SK-N-SH treated with all-trans-retinoic acid at 6 μM for 48 hours (cell line): ENCODE results near the gene ZNF12.
A peak's percentile ranks its signal among the peaks of the same experiment; 100 is the strongest.
"Not testable (repeated sequence)": the region's sequence is repeated elsewhere in the genome, so short reads cannot be mapped to it uniquely, and the experiment has no call there.

Source experiments
- ATAC-seq: fragments of 200-7000 bp; cut with Tn5 transposase; 3 replicates; pipeline ENCODE4 v1.9.1; 2020; ENCODE audit warnings: mild to moderate bottlenecking, moderate library complexity
- ARNTL ChIP-seq: fragments of 450-650 bp; formaldehyde crosslinking; IDR thresholded peaks from 2 replicates; pipeline ENCODE4 v1.5.0; 2020; ENCODE audit warnings: low read depth, mild to moderate bottlenecking, moderate library complexity, borderline replicate concordance
- BACH2 ChIP-seq: fragments of 250-450 bp; sonication (Bioruptor Pico); IDR thresholded peaks from 2 replicates; pipeline ENCODE4 v1.9.0; 2021; ENCODE audit warnings: mild to moderate bottlenecking, borderline replicate concordance
- CSDC2 ChIP-seq: fragments of 250-450 bp; sonication (Bioruptor Pico); IDR thresholded peaks from 2 replicates; pipeline ENCODE4 v1.5.0; 2020; ENCODE audit warnings: mild to moderate bottlenecking, moderate library complexity
- ESRRG ChIP-seq: fragments of 250-450 bp; sonication (Bioruptor Pico); IDR thresholded peaks from 2 replicates; pipeline ENCODE4 v1.6.1; 2021; ENCODE audit warnings: mild to moderate bottlenecking
- GLIS3 ChIP-seq: fragments of 250-450 bp; sonication (Bioruptor Pico); IDR thresholded peaks from 2 replicates; pipeline ENCODE4 v1.5.0; 2020; ENCODE audit warnings: mild to moderate bottlenecking, moderate library complexity
- OSR1 ChIP-seq: fragments of 250-450 bp; sonication (Bioruptor Pico); IDR thresholded peaks from 2 replicates; pipeline ENCODE4 v1.8.0; 2022; ENCODE audit warnings: moderate library complexity, mild to moderate bottlenecking, inconsistent platforms
- PPARA ChIP-seq: fragments of 250-450 bp; sonication (Bioruptor Pico); IDR thresholded peaks from 2 replicates; pipeline ENCODE4 v1.5.0; 2020; ENCODE audit warnings: mild to moderate bottlenecking, borderline replicate concordance
- RARB ChIP-seq: fragments of 250-450 bp; sonication (Bioruptor Pico); IDR thresholded peaks from 2 replicates; pipeline ENCODE4 v1.8.0; 2021; ENCODE audit warnings: mild to moderate bottlenecking, moderate library complexity
- TCF4 ChIP-seq: fragments of 250-450 bp; sonication (Bioruptor Pico); IDR thresholded peaks from 2 replicates; pipeline ENCODE4 v1.8.0; 2021; ENCODE audit warnings: mild to moderate bottlenecking, moderate library complexity, borderline replicate concordance
- TOX ChIP-seq: fragments of 250-450 bp; sonication (Bioruptor Pico); IDR thresholded peaks from 2 replicates; pipeline ENCODE4 v1.8.0; 2021; ENCODE audit warnings: mild to moderate bottlenecking, moderate library complexity, borderline replicate concordance
- ZC3H10 ChIP-seq: fragments of 250-450 bp; sonication (Bioruptor Pico); IDR thresholded peaks from 2 replicates; pipeline ENCODE4 v1.5.1; 2021; ENCODE audit warnings: mild to moderate bottlenecking, moderate library complexity
- ZFP3 ChIP-seq: fragments of 250-450 bp; sonication (Bioruptor Pico); IDR thresholded peaks from 2 replicates; pipeline ENCODE4 v1.5.0; 2020; ENCODE audit warnings: mild to moderate bottlenecking, moderate library complexity
- ZFP30 ChIP-seq: fragments of 450-650 bp; formaldehyde crosslinking; IDR thresholded peaks from 2 replicates; pipeline ENCODE4 v1.5.0; 2022; ENCODE audit warnings: mild to moderate bottlenecking, moderate library complexity
- ZNF8 ChIP-seq: fragments of 450-650 bp; formaldehyde crosslinking; IDR thresholded peaks from 2 replicates; pipeline ENCODE4 v1.5.0; 2020; ENCODE audit warnings: mild to moderate bottlenecking, moderate library complexity
- TF ChIP-seq, protein P1 (sequence below): fragments of 250-450 bp; sonication (Bioruptor Pico); IDR thresholded peaks from 2 replicates; pipeline ENCODE4 v1.5.0; 2020; ENCODE audit warnings: mild to moderate bottlenecking, moderate library complexity
- TF ChIP-seq, protein P2 (sequence below): fragments of 250-450 bp; sonication (Bioruptor Pico); IDR thresholded peaks from 2 replicates; pipeline ENCODE4 v1.5.1; 2020; ENCODE audit warnings: low read depth, mild to moderate bottlenecking, moderate library complexity
- TF ChIP-seq, protein P3 (sequence below): fragments of 250-450 bp; sonication (Bioruptor Pico); IDR thresholded peaks from 2 replicates; pipeline ENCODE4 v1.8.0; 2020; ENCODE audit warnings: mild to moderate bottlenecking, moderate library complexity, borderline replicate concordance
- TF ChIP-seq, protein P4 (sequence below): fragments of 250-450 bp; sonication (Bioruptor Pico); IDR thresholded peaks from 2 replicates; pipeline ENCODE4 v1.8.0; 2021; ENCODE audit warnings: low read depth, mild to moderate bottlenecking, moderate library complexity, borderline replicate concordance

ZNF12 gene

DNA sequence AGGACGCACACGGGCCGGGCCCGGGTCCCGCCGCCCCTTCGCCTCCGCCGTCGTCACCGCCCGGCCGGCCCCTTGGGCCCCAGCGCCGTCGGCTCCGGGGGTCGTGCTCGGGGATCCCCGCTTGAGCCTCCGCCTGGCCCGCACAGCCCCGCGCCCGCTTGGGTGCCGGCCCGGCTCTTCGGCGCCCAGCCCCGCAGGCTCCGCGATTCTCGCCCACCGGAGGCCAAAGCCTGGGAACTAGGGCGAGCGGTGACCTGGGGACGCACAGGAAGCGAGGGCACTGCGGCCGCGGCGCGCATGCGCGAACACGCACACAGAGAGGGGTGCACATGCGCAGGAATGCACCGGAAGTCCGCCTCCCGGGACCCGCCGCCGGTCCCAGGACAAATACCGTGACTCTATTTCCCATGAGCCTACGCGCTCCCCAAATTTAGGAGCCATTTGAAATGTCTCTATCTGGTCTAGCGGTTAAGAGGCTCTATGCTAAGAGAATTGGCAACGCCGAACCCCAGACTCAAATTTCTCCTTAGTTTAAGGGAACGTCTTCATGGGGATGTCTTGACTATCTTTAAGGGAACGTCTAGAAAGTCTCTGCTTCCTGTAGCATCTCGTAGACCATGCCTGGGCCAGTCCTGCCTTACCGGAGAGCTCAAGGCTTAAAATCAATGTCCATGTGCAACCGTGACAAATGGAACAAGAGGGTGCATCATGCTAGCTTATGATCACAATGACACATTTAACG is at the start of gene ZNF12:
Gene ZNF12, minus strand, starts transcription at position 282 of the 742 bp plus-strand sequence. CDS start 1,774 bp downstream, outside the sequence.
- peak; percentile 96 for ATAC-seq
- TF ChIP-seq, protein P1, sequence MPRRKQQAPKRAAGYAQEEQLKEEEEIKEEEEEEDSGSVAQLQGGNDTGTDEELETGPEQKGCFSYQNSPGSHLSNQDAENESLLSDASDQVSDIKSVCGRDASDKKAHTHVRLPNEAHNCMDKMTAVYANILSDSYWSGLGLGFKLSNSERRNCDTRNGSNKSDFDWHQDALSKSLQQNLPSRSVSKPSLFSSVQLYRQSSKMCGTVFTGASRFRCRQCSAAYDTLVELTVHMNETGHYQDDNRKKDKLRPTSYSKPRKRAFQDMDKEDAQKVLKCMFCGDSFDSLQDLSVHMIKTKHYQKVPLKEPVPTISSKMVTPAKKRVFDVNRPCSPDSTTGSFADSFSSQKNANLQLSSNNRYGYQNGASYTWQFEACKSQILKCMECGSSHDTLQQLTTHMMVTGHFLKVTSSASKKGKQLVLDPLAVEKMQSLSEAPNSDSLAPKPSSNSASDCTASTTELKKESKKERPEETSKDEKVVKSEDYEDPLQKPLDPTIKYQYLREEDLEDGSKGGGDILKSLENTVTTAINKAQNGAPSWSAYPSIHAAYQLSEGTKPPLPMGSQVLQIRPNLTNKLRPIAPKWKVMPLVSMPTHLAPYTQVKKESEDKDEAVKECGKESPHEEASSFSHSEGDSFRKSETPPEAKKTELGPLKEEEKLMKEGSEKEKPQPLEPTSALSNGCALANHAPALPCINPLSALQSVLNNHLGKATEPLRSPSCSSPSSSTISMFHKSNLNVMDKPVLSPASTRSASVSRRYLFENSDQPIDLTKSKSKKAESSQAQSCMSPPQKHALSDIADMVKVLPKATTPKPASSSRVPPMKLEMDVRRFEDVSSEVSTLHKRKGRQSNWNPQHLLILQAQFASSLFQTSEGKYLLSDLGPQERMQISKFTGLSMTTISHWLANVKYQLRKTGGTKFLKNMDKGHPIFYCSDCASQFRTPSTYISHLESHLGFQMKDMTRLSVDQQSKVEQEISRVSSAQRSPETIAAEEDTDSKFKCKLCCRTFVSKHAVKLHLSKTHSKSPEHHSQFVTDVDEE: peak; percentile 43; the same call in 1 of the 2 replicates
- TF ChIP-seq ZFP3 (CRISPR knock-in tag) (0 out of 2 replicates have a peak, but pooled peaks have one; percentile 76), TCF4 (0 out of 2 replicates have a peak, but pooled peaks have one; percentile 23), TOX (CRISPR knock-in tag) (no peak), OSR1 (CRISPR knock-in tag) (no peak)

DNA sequence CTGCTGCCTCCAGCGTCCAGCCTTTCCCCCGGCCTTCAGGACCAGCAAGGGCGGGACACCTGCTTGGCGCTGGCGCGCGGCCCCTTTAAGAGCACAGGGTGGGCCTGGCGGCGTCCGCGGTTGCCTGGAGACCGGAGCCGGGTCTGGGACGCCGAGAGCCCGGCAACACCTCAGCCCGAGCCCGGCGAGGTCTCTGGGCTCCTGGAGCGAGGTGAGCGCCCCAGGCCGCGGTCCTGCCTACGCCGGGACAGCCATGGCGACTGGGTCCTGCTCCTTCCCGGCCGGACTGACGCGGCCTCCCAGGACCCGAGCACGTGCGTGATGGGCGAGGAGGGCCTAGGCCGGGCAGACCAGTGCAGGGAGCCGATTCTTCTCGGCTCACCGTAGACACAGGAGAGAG is 47.2 kb upstream of the ZNF12 start, which contains the start of gene RSPH10B2:
Gene RSPH10B2, plus strand, starts transcription at position 140 of the 400 bp plus-strand sequence. CDS start 3,575 bp downstream, outside the sequence.
- peak; percentile 38 for ATAC-seq

DNA sequence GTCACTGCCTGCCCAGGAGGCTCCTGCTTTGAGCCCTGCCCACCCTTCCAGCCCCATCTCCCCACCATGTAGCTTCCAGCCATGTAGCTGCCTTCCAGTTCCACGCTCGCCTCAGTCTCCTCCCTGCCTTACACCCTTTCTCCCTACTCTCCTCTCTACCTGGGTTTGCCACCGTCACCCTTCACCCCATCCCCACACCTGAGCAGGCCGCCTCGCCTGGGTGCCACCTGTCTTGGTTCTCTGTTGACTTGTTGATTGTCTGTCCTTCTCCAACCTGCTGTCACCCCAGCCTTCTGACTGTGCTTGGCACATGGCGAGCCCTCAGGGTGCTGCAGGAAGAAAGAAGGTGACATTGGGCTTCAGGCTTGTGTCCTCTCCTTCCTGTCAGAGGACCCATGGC is 43.4 kb upstream of the ZNF12 start:
- ATAC-seq: not testable (repeated sequence)

DNA sequence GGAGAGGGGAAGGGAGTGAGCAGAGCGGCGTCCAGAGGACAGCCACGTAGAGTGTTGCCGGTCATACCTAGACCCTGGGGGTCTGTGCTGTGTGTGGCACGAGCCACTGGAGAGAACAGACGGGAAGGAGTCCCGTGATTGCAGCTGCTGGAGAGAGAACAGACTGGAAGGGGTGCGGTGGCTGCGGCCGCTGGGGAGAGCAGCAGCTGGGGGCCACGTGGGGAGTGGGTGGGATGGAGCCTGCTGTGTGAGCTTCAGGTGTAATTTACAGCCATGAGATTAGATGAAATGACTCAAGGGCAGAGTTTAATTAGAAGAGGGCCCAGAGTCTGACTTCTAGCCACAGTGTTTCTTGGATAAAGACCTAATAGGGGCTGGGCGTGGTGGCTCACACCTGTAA is 42.6 kb upstream of the ZNF12 start:
- not testable (repeated sequence) for ATAC-seq

DNA sequence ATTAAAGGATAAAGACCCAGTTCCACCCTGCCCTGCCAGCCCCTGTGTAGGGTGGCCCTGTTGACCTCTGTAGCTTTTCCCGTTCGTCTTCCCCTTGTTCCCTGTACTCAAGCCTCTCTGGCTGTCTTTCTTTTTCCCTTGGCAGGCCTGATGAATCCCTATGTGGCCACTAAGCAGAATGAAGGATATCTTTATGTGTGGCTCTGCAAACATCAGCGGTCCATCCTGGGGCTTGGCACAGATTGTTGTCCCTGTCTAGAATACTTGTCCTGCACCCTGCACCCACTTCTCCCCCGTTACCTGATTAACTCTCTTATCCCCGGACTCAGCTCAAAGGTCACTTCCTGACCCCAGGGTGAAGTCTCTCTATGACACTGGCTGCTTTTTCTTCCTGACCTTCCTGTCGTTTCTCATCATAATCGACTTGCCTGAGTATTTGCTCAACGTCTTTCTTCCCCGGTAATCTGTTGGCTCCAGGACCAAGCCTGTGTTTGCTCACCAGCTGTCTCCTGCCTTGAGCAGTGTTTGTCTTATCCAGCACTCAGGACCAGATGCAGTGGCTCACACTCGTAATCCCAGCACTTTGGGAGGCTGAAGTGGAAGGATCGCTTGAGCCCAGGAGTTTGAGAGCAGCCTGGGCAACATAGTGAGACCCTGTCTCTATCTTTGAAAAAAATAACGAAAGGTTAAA is 37.8 kb upstream of the ZNF12 start:
- not testable (repeated sequence) for ATAC-seq

DNA sequence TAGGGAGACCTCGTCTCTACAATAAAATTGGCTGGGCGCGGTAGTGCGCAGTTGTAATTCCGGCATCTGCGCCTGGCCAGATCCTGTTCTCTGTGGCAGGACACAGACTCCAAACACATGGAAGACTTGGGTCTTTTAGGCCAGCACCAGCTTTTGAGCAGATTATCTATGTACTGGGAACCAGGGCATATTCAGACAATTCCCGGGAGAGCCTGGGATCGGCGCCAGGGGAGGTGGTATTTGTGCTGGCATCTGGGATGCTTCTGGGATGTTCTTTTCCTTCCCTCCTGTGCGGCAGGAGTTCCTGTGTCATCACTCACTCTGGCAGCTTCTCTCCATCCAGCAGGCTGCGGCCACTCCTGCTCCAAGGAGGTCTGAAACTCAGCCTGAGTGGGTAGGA is 31.7 kb upstream of the ZNF12 start:
- not testable (repeated sequence) for ATAC-seq

DNA sequence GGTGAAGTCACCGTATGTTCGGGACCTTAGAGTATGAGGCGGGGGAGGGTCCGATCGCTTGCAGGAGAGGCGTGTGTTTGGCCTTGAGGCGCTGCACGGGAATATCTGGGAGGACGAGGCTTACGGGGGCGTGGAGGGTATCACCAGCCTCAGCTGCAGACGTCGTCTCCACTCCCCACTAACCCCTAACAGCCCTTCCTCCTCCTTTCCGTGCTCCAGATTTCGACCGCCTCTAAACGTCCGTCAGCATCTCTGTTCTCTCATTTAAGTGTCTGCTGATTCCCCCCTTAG is 23.5 kb upstream of the ZNF12 start:
- ATAC-seq: peak; percentile 67
- TF ChIP-seq ZNF8 (no peak), RARB (no peak), CSDC2 (CRISPR knock-in tag) (no peak), ZFP30 (CRISPR knock-in tag) (no peak), ZC3H10 (CRISPR knock-in tag) (no peak), ARNTL (CRISPR knock-in tag) (no peak), OSR1 (CRISPR knock-in tag) (no peak), ESRRG (CRISPR knock-in tag) (no peak), ZFP3 (CRISPR knock-in tag) (no peak), BACH2 (CRISPR knock-in tag) (no peak), GLIS3 (CRISPR knock-in tag) (no peak), PPARA (no peak)
- TF ChIP-seq, protein P2, sequence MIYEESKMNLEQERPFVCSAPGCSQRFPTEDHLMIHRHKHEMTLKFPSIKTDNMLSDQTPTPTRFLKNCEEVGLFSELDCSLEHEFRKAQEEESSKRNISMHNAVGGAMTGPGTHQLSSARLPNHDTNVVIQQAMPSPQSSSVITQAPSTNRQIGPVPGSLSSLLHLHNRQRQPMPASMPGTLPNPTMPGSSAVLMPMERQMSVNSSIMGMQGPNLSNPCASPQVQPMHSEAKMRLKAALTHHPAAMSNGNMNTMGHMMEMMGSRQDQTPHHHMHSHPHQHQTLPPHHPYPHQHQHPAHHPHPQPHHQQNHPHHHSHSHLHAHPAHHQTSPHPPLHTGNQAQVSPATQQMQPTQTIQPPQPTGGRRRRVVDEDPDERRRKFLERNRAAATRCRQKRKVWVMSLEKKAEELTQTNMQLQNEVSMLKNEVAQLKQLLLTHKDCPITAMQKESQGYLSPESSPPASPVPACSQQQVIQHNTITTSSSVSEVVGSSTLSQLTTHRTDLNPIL (CRISPR knock-in tag): no peak
- TF ChIP-seq, protein P3, sequence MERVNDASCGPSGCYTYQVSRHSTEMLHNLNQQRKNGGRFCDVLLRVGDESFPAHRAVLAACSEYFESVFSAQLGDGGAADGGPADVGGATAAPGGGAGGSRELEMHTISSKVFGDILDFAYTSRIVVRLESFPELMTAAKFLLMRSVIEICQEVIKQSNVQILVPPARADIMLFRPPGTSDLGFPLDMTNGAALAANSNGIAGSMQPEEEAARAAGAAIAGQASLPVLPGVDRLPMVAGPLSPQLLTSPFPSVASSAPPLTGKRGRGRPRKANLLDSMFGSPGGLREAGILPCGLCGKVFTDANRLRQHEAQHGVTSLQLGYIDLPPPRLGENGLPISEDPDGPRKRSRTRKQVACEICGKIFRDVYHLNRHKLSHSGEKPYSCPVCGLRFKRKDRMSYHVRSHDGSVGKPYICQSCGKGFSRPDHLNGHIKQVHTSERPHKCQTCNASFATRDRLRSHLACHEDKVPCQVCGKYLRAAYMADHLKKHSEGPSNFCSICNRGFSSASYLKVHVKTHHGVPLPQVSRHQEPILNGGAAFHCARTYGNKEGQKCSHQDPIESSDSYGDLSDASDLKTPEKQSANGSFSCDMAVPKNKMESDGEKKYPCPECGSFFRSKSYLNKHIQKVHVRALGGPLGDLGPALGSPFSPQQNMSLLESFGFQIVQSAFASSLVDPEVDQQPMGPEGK: no peak
- TF ChIP-seq, protein P4, sequence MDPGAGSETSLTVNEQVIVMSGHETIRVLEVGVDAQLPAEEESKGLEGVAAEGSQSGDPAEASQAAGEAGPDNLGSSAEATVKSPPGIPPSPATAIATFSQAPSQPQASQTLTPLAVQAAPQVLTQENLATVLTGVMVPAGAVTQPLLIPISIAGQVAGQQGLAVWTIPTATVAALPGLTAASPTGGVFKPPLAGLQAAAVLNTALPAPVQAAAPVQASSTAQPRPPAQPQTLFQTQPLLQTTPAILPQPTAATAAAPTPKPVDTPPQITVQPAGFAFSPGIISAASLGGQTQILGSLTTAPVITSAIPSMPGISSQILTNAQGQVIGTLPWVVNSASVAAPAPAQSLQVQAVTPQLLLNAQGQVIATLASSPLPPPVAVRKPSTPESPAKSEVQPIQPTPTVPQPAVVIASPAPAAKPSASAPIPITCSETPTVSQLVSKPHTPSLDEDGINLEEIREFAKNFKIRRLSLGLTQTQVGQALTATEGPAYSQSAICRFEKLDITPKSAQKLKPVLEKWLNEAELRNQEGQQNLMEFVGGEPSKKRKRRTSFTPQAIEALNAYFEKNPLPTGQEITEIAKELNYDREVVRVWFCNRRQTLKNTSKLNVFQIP (CRISPR knock-in tag): no peak
- TF ChIP-seq, protein P1: no peak
- TF ChIP-seq, all 23 proteins: peak for 0
